H1 (cell line): ENCODE measurements around the gene PNMA8C. TPM values are rescaled to one million over a fixed set of nuclear protein-coding genes. Genes with fewer than 3 reads are reported as not detected.

Experiments used
- CTCF ChIA-PET: fragments of 300-600 bp; sonication (Branson Sonifier 250); formaldehyde crosslinking; loops from one replicate; lab custom pipeline; 2021; ENCODE audit not compliant: partially characterized antibody; lab: Charles Lee
- POLR2A ChIA-PET: fragments of 300-600 bp; sonication (Branson Sonifier 250); formaldehyde crosslinking; loops from one replicate; lab custom pipeline; 2021; ENCODE audit warnings: inconsistent platforms; ENCODE audit not compliant: partially characterized antibody; lab: Charles Lee
- DNase-seq, 2 experiments: peaks; one replicate each; pipeline versions ENCODE4 v3.0.0 to v3.0.0-alpha.2; 2010 to 2022; ENCODE audit warnings: low spot score in 2 of 2, low read depth in 1 of 2, mixed read lengths in 1 of 2
- FAIRE-seq: peaks from 2 replicates; lab custom pipeline; 2011; peaks lifted over from hg19 to GRCh38; lab: Jason Lieb, UNC
- H2AFZ ChIP-seq: 2 replicates; pipeline ENCODE4 v1.8.1; 2012; ENCODE audit warnings: low read length, inconsistent platforms
- H2AK5ac ChIP-seq: 2 replicates; pipeline ENCODE4 v1.6.1; 2013; ENCODE audit warnings: low read depth, low read length
- H2BK120ac ChIP-seq: replicated peaks from 2 replicates; pipeline ENCODE3; 2013; ENCODE audit warnings: low read depth, low read length, inconsistent platforms
- H2BK12ac ChIP-seq: 2 replicates; pipeline ENCODE4 v1.6.1; 2013; ENCODE audit warnings: low read depth, low read length
- H2BK15ac ChIP-seq: 2 replicates; pipeline ENCODE4 v1.6.1; 2013; ENCODE audit warnings: low read length
- H2BK20ac ChIP-seq: 2 replicates; pipeline ENCODE4 v1.6.1; 2013; ENCODE audit warnings: low read length
- H2BK5ac ChIP-seq: 2 replicates; pipeline ENCODE4 v1.6.1; 2013; ENCODE audit warnings: low read depth, low read length
- H3K14ac ChIP-seq: 2 replicates; pipeline ENCODE4 v1.6.1; 2013; ENCODE audit warnings: inconsistent platforms; ENCODE audit not compliant: insufficient read length
- H3K18ac ChIP-seq: 2 replicates; pipeline ENCODE4 v1.6.1; 2013; ENCODE audit warnings: low read length; ENCODE audit errors: extremely low read depth
- H3K23ac ChIP-seq: 2 replicates; pipeline ENCODE4 v1.6.1; 2013; ENCODE audit warnings: inconsistent platforms; ENCODE audit not compliant: insufficient read length
- H3K23me2 ChIP-seq: 2 replicates; pipeline ENCODE4 v1.6.1; 2013; ENCODE audit warnings: low read depth, low read length
- H3K27ac ChIP-seq: 2 replicates; pipeline ENCODE4 v1.6.1; 2011; ENCODE audit warnings: low read depth, low read length, inconsistent platforms
- H3K27me3 ChIP-seq, 4 experiments: replicated peaks in 1 of 4; 1 replicate in 1 of 4; 2 replicates in 3 of 4; pipeline versions ENCODE4 v1.6.1 to v1.8.1; 2011 to 2013; ENCODE audit warnings: low read length in 3 of 4, mild to moderate bottlenecking in 3 of 4, inconsistent platforms in 2 of 4, mixed read lengths in 2 of 4, moderate library complexity in 1 of 4; ENCODE audit not compliant: control insufficient read depth in 3 of 4, insufficient read depth in 3 of 4; ENCODE audit errors: extremely low read depth in 1 of 4
- H3K36me3 ChIP-seq, 4 experiments: 2 replicates each; pipeline versions ENCODE4 v1.6.1 to v1.8.1; 2011 to 2013; ENCODE audit warnings: mild to moderate bottlenecking in 4 of 4, low read length in 3 of 4, moderate library complexity in 2 of 4, control low read depth in 1 of 4, inconsistent platforms in 1 of 4; ENCODE audit not compliant: insufficient read depth in 4 of 4, control insufficient read depth in 2 of 4
- H3K4ac ChIP-seq: replicated peaks from 2 replicates; pipeline ENCODE3; 2013; ENCODE audit warnings: low read length, low read depth, mixed read lengths, inconsistent platforms; ENCODE audit not compliant: insufficient read length
- H3K4me1 ChIP-seq, 4 experiments: replicated peaks in 1 of 4; 1 replicate in 1 of 4; 2 replicates in 3 of 4; pipeline versions ENCODE4 v1.6.1 to v1.8.1; 2011 to 2013; ENCODE audit warnings: low read length in 3 of 4, inconsistent platforms in 2 of 4, mixed read lengths in 1 of 4; ENCODE audit not compliant: insufficient read depth in 4 of 4, control insufficient read depth in 3 of 4
- H3K4me2 ChIP-seq, 2 experiments: 2 replicates each; pipeline versions ENCODE4 v1.6.1 to v1.8.1; 2011 to 2013; ENCODE audit warnings: low read depth in 2 of 2, low read length in 2 of 2, control low read depth in 1 of 2, inconsistent platforms in 1 of 2, mild to moderate bottlenecking in 1 of 2; ENCODE audit not compliant: insufficient read depth in 1 of 2
- H3K4me3 ChIP-seq, 4 experiments: fragments of 200-600, 300-600 bp in 1 of 4; sonication (generic), shearing (Covaris generic), sonication (Bioruptor Twin) in 1 of 4; 2 replicates each; pipeline versions ENCODE4 v1.5.1 to v1.8.1; 2011 to 2016; ENCODE audit warnings: low read length in 4 of 4, low read depth in 3 of 4, control low read depth in 2 of 4, inconsistent platforms in 2 of 4, mild to moderate bottlenecking in 2 of 4, mixed read lengths in 1 of 4, moderate library complexity in 1 of 4; ENCODE audit not compliant: insufficient read depth in 2 of 4; ENCODE audit errors: extremely low read depth in 1 of 4
- H3K56ac ChIP-seq: replicated peaks from 2 replicates; pipeline ENCODE3; 2013; ENCODE audit warnings: low read depth, mild to moderate bottlenecking, mixed read lengths, low read length, inconsistent platforms; ENCODE audit not compliant: insufficient read length
- H3K79me1 ChIP-seq: 2 replicates; pipeline ENCODE4 v1.6.1; 2013; ENCODE audit warnings: low read depth, low read length, control low read depth
- H3K79me2 ChIP-seq, 2 experiments: 2 replicates each; pipeline versions ENCODE4 v1.6.1 to v1.8.1; 2012 to 2013; ENCODE audit warnings: low read length in 2 of 2, mild to moderate bottlenecking in 2 of 2, inconsistent platforms in 1 of 2; ENCODE audit not compliant: insufficient read depth in 2 of 2, control insufficient read depth in 1 of 2
- H3K9ac ChIP-seq, 4 experiments: replicated peaks in 1 of 4; 1 replicate in 1 of 4; 2 replicates in 3 of 4; pipeline versions ENCODE4 v1.6.1 to v1.8.1; 2011 to 2013; ENCODE audit warnings: low read depth in 3 of 4, low read length in 3 of 4, control low read depth in 2 of 4, mild to moderate bottlenecking in 2 of 4, moderate library complexity in 2 of 4, inconsistent platforms in 1 of 4; ENCODE audit errors: extremely low read depth in 1 of 4
- H3K9me3 ChIP-seq, 2 experiments: 2 replicates each; pipeline versions ENCODE4 v1.6.1 to v1.8.1; 2012 to 2013; ENCODE audit warnings: mild to moderate bottlenecking in 2 of 2, moderate library complexity in 2 of 2, control low read depth in 1 of 2, inconsistent platforms in 1 of 2, low read depth in 1 of 2, low read length in 1 of 2, mixed read lengths in 1 of 2; ENCODE audit not compliant: insufficient read depth in 2 of 2
- H4K20me1 ChIP-seq, 2 experiments: replicated peaks in 1 of 2; 2 replicates each; pipeline versions ENCODE3 to v1.8.1; 2011 to 2013; ENCODE audit warnings: inconsistent platforms in 2 of 2, low read length in 2 of 2, mild to moderate bottlenecking in 1 of 2; ENCODE audit not compliant: insufficient read depth in 2 of 2, control insufficient read depth in 1 of 2
- H4K5ac ChIP-seq: 2 replicates; pipeline ENCODE4 v1.6.1; 2013; ENCODE audit warnings: low read length, low read depth, mixed read lengths, inconsistent platforms; ENCODE audit not compliant: insufficient read length
- H4K8ac ChIP-seq: 2 replicates; pipeline ENCODE4 v1.8.0; 2013; ENCODE audit warnings: mild to moderate bottlenecking, moderate library complexity, low read length, inconsistent platforms; ENCODE audit not compliant: insufficient read depth; ENCODE audit errors: extremely low read depth
- H4K91ac ChIP-seq: replicated peaks from 2 replicates; pipeline ENCODE3; 2013; ENCODE audit warnings: low read length, mixed read lengths, inconsistent platforms; ENCODE audit not compliant: insufficient read length
- CBX5 ChIP-seq: fragments of 300-800, 300-1000 bp; sonication (generic); IDR thresholded peaks from 2 replicates; pipeline ENCODE4 v1.7.1; 2016; ENCODE audit warnings: antibody characterized with exemption, low read length, low read depth
- CTBP2 ChIP-seq: IDR thresholded peaks from 2 replicates; pipeline ENCODE4 v1.7.0; 2011; ENCODE audit warnings: borderline replicate concordance, mild to moderate bottlenecking, moderate library complexity, mixed read lengths, low read length; ENCODE audit not compliant: insufficient read depth, insufficient read length
- JUND ChIP-seq: IDR thresholded peaks from 2 replicates; pipeline ENCODE4 v1.6.1; 2011; ENCODE audit warnings: mild to moderate bottlenecking, improper control_type of control experiment, low read length
- NRF1 ChIP-seq: IDR thresholded peaks from 2 replicates; pipeline ENCODE4 v1.6.1; 2011; ENCODE audit warnings: mild to moderate bottlenecking, low read depth, low read length, improper control_type of control experiment
- TAF7 ChIP-seq: optimal IDR thresholded peaks from 2 replicates; pipeline ENCODE3; 2011; ENCODE audit warnings: low read depth, mild to moderate bottlenecking, inconsistent platforms, low read length, moderate library complexity, borderline replicate concordance
- WGBS, 2 experiments: shearing (Covaris generic) in 1 of 2; methylation state at CpG; one replicate each; pipeline versions ENCODE4 v1.1.6 to v1.1.7; 2013 to 2015; ENCODE audit warnings: low lambda C conversion rate in 2 of 2, mixed read lengths in 2 of 2, inconsistent platforms in 1 of 2, low coverage in 1 of 2, missing lambda C conversion rate in 1 of 2; ENCODE audit not compliant: insufficient replicate concordance in 2 of 2, insufficient coverage in 1 of 2, insufficient read length in 1 of 2; ENCODE audit errors: extremely low coverage in 1 of 2, missing lambda C conversion rate in 1 of 2; 5-methylcytosine and 5-hydroxymethylcytosine counted together
- polyA plus RNA-seq, 7 experiments: library from polyadenylated mRNA; depleted of rRNA in 3 of 7; stranded (reverse) in 5 of 7; unstranded in 2 of 7; fragments of >200 nt in 5 of 7; fragments of 200-250 nt in 2 of 7; gene quantifications; 1 replicate in 5 of 7; 2 replicates in 1 of 7; 4 replicates in 1 of 7; pipeline versions ENCODE4 v1.2.1 to v1.2.3, GENCODE V29; 2011 to 2013; ENCODE audit warnings: missing spikeins in 2 of 7, mixed read lengths in 2 of 7
- total RNA-seq: library from RNA; stranded (reverse); fragmentation: NEBNext Ultra II Directional; extraction: Animal tissue kit (Norgen Biotek cat#: 25700); gene quantifications from 2 replicates; pipeline ENCODE4 v1.2.1, GENCODE V29; 2021

The PNMA8C gene
- total and polyA plus RNA-seq, 2 of the 8 experiments (the other 6 are each of a cell fraction or from before 2014, with no cell fraction given): 0.53 to 1.8 TPM

DNA sequence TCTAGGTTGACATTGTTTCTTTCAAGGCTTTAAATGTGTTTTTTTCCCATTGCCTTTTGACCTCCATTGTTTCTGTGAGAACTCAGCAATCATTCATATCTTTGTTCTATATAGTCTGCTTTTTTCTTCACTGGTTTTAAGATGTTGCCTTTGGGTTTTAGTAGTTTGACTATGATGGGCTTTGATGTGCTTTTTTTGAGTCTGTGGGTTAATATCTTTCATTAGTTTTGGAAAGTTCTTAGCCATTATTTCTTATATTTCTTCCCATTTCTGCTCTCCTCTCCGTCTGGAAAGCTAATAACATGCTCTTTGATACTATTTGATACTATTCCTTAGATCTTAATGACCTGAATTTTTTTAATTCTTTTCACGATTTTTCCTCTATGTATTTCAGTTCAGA, 48.0 kb downstream of the PNMA8C start:
- Histone ChIP-seq H2BK5ac (no peak overlapping the region), H3K4me1 (peaks cover 0 to 2% (median 0%) of the 10 kb centered on the region in 4 experiments; a peak in 2 of 7 replicates), H3K36me3 (peaks cover 16 to 64% (median 43%) of the 10 kb centered on the region in 4 experiments), H4K5ac (no peak overlapping the region), H3K27ac (no peak overlapping the region), H3K27me3 (no peaks in the 10 kb centered on the region), H4K8ac (no peak overlapping the region), H3K4me3 (no peak overlapping the region), H3K18ac (no peak overlapping the region), H3K9ac (no peak overlapping the region), H2AFZ (no peak overlapping the region), H3K14ac (no peak overlapping the region), H3K23ac (no peak overlapping the region), H3K4me2 (no peak overlapping the region), H2BK20ac (no peak overlapping the region), H4K20me1 (peaks cover 2 to 5% of the 10 kb centered on the region in 2 experiments), H2BK12ac (no peak overlapping the region), H3K4ac (no peak overlapping the region), H3K79me2 (peaks cover 0 to 10% of the 10 kb centered on the region in 2 experiments; a peak in 1 of 4 replicates), H3K79me1 (peaks cover 3% of the 10 kb centered on the region; the same call in 1 of the 2 replicates), H3K9me3 (no peaks in the 10 kb centered on the region), H3K23me2 (no peaks in the 10 kb centered on the region), H4K91ac (no peak overlapping the region), H2BK15ac (no peak overlapping the region), H2BK120ac (no peak overlapping the region), H3K56ac (no peak overlapping the region), H2AK5ac (no peak overlapping the region)
- no peak for TF ChIP-seq JUND
- no peak for TF ChIP-seq NRF1
- no peak for TF ChIP-seq TAF7
- no peak for TF ChIP-seq CBX5
- TF ChIP-seq CTBP2: no peak
- ChIA-PET POLR2A (interaction anchor here (0.9 to 1.3 kb wide), 2 partner anchors 13 to 22 kb away, joined by 3 read pairs; no protein-coding TSS in a partner anchor), CTCF (interaction anchor here (1.1 to 2.8 kb wide), 4 partner anchors 9 to 136 kb away, joined by 3 to 20 read pairs (median 7); no protein-coding TSS in a partner anchor)
- DNase-seq (no peak), FAIRE-seq (no peak)
- 80% methylated on average over 2 of the region's 2 CpGs; no CpG with 5 or more reads in 1 of the 2 experiments for WGBS, 2 experiments
